Caco-2 (cell line): ENCODE measurements around the gene PXK. TPM values are rescaled to one million over a fixed set of nuclear protein-coding genes. Genes with fewer than 3 reads are reported as not detected.

Experiments
- BruUV-seq: library from RNA; stranded (reverse); fragments of 400-500 nt; replicated peaks from 2 replicates; lab custom pipeline; 2021; lab: Mats Ljungman, UMichigan
- CTCF ChIA-PET: fragments of 300-600 bp; sonication (Branson Sonifier 250); formaldehyde crosslinking; loops from one replicate; lab custom pipeline; 2022; ENCODE audit warnings: antibody characterized with exemption; lab: Charles Lee
- POLR2A ChIA-PET: fragments of 300-600 bp; sonication (Branson Sonifier 250); formaldehyde crosslinking; loops from one replicate; lab custom pipeline; 2022; ENCODE audit warnings: antibody characterized with exemption; lab: Charles Lee
- DNase-seq, 2 experiments: peaks; one replicate each; pipeline versions ENCODE4 v3.0.0 to v3.0.0-alpha.2; 2020 to 2022
- H3K27me3 ChIP-seq: replicated peaks from 2 replicates; pipeline ENCODE4 v1.6.0; 2011; ENCODE audit warnings: low read length; ENCODE audit not compliant: control insufficient read depth, insufficient read depth
- H3K36me3 ChIP-seq: 2 replicates; pipeline ENCODE4 v1.5.1; 2011; ENCODE audit warnings: low read length; ENCODE audit not compliant: control insufficient read depth, insufficient read depth
- H3K4me1 ChIP-seq: fragments of 250-450 bp; sonication (Bioruptor Pico); 2 replicates; pipeline ENCODE4 v1.5.1; 2020; ENCODE audit warnings: mild to moderate bottlenecking
- H3K4me3 ChIP-seq: 2 replicates; pipeline ENCODE4 v1.5.1; 2011; ENCODE audit warnings: low read depth, mild to moderate bottlenecking, control low read depth, low read length
- H3K9me3 ChIP-seq: fragments of 250-450 bp; sonication (Bioruptor Pico); 2 replicates; pipeline ENCODE4 v1.5.1; 2020; ENCODE audit warnings: mild to moderate bottlenecking, moderate library complexity
- H3K27ac Mint-ChIP-seq: one replicate; pipeline ENCODE4 v1.8.0; 2022; ENCODE audit warnings: mixed read lengths; ENCODE audit not compliant: unreplicated experiment
- H3K27me3 Mint-ChIP-seq: one replicate; pipeline ENCODE4 v1.8.0; 2022; ENCODE audit warnings: mixed read lengths; ENCODE audit not compliant: insufficient read depth, unreplicated experiment
- H3K36me3 Mint-ChIP-seq: one replicate; pipeline ENCODE4 v1.8.0; 2022; ENCODE audit warnings: mild to moderate bottlenecking, mixed read lengths; ENCODE audit not compliant: insufficient read depth, unreplicated experiment
- H3K4me1 Mint-ChIP-seq: one replicate; pipeline ENCODE4 v1.8.0; 2022; ENCODE audit warnings: low read depth, mixed read lengths; ENCODE audit not compliant: unreplicated experiment
- H3K4me3 Mint-ChIP-seq: one replicate; pipeline ENCODE4 v1.8.0; 2022; ENCODE audit warnings: mild to moderate bottlenecking, moderate library complexity, mixed read lengths; ENCODE audit not compliant: unreplicated experiment
- H3K9me3 Mint-ChIP-seq: one replicate; pipeline ENCODE4 v1.8.0; 2022; ENCODE audit warnings: mixed read lengths; ENCODE audit not compliant: unreplicated experiment
- CTCF ChIP-seq, 2 experiments: fragments of 200-600 bp in 1 of 2; IDR thresholded peaks; 1 replicate in 1 of 2; 2 replicates in 1 of 2; pipeline versions ENCODE4 v1.5.1 to v1.8.0; 2011 to 2022; ENCODE audit warnings: antibody characterized with exemption in 1 of 2, control low read depth in 1 of 2, inconsistent platforms in 1 of 2, low read depth in 1 of 2, low read length in 1 of 2, mild to moderate bottlenecking in 1 of 2, moderate library complexity in 1 of 2; ENCODE audit not compliant: insufficient read depth in 1 of 2, severe bottlenecking in 1 of 2, unreplicated experiment in 1 of 2
- intact Hi-C: fragments of 100-400 bp; cut with micrococcal nuclease; formaldehyde crosslinking; loops from one replicate; pipeline ENCODE4 v1.10.0; 2022; ENCODE audit not compliant: unreplicated experiment
- total RNA-seq: library from RNA; stranded (reverse); gene quantifications from 2 replicates; pipeline ENCODE4 v1.2.3, GENCODE V29; 2022

The PXK gene
- total RNA-seq, 1 experiment from 2014 or later: 9.1 TPM

GRCh38 chr3:58403513-58404109 is 70.9 kb downstream of the PXK start:
- Histone ChIP-seq H3K4me3 (no peak overlapping the region), H3K9me3 (no peaks in the 10 kb centered on the region), H3K27me3 (no peaks in the 10 kb centered on the region), H3K36me3 (no peaks in the 10 kb centered on the region), H3K4me1 (0 out of 2 replicates have a peak, but pooled peaks cover under 1% of the 10 kb centered on the region)
- ChIA-PET POLR2A (no interaction called here), CTCF (no interaction called here)
- intact Hi-C loops: no loop called here
- H3K27me3 Mint-ChIP-seq: no peaks in the 10 kb centered on the region
- no peak for DNase-seq
- H3K9me3 Mint-ChIP-seq: peaks cover 9% of the 10 kb centered on the region
- H3K4me3 Mint-ChIP-seq: no peak overlapping the region
- H3K27ac Mint-ChIP-seq: no peak overlapping the region
- peaks cover under 1% of the 10 kb centered on the region for H3K4me1 Mint-ChIP-seq
- BruUV-seq: no TSS peak
- H3K36me3 Mint-ChIP-seq: no peaks in the 10 kb centered on the region
- TF ChIP-seq CTCF (IDR thresholded peaks at IDR 0.05; ENCODE audit: insufficient read depth in 1 of 2, low read depth in 1 of 2, low read length in 1 of 2, severe bottlenecking in 1 of 2, unreplicated experiment in 1 of 2): no peak

- no peak for TF ChIP-seq CTCF (IDR thresholded peaks at IDR 0.05; ENCODE audit: insufficient read depth in 1 of 2, low read depth in 1 of 2, low read length in 1 of 2, severe bottlenecking in 1 of 2, unreplicated experiment in 1 of 2)
- BruUV-seq: no TSS peak
- DNase-seq: no peak
- H3K4me3 ChIP-seq: no peak overlapping the region
- no peaks in the 10 kb centered on the region for H3K36me3 ChIP-seq
- Mint-ChIP-seq H3K27ac (no peak overlapping the region), H3K27me3 (no peaks in the 10 kb centered on the region), H3K4me1 (peaks cover 9% of the 10 kb centered on the region), H3K4me3 (no peak overlapping the region), H3K9me3 (peaks cover 9% of the 10 kb centered on the region), H3K36me3 (no peaks in the 10 kb centered on the region)
- no peaks in the 10 kb centered on the region for H3K9me3 ChIP-seq
- H3K4me1 ChIP-seq: peaks cover 8% of the 10 kb centered on the region; the same call in 1 of the 2 replicates
- ChIA-PET CTCF (no interaction called here), POLR2A (no interaction called here)
- H3K27me3 ChIP-seq: no peaks in the 10 kb centered on the region
- intact Hi-C loops: no loop called here
Observed at GRCh38 chr3:58404396-58404795, 71.7 kb downstream of the PXK start.

GRCh38 chr3:58408906-58409305 is 76.2 kb downstream of the PXK start:
- peaks cover 9% of the 10 kb centered on the region for H3K9me3 Mint-ChIP-seq
- no peak for DNase-seq
- H3K27ac Mint-ChIP-seq: no peak overlapping the region
- ChIA-PET POLR2A (no interaction called here), CTCF (no interaction called here)
- H3K9me3 ChIP-seq: no peaks in the 10 kb centered on the region
- no peaks in the 10 kb centered on the region for H3K27me3 ChIP-seq
- TF ChIP-seq CTCF (IDR thresholded peaks at IDR 0.05; ENCODE audit: insufficient read depth in 1 of 2, low read depth in 1 of 2, low read length in 1 of 2, severe bottlenecking in 1 of 2, unreplicated experiment in 1 of 2): no peak
- H3K27me3 Mint-ChIP-seq: no peaks in the 10 kb centered on the region
- peaks cover 9% of the 10 kb centered on the region for H3K4me1 Mint-ChIP-seq
- peaks cover 5% of the 10 kb centered on the region for H3K36me3 Mint-ChIP-seq
- intact Hi-C loops: no loop called here
- H3K4me1 ChIP-seq: peaks cover 10% of the 10 kb centered on the region
- no TSS peak for BruUV-seq
- no peak overlapping the region for H3K4me3 ChIP-seq
- no peak overlapping the region for H3K4me3 Mint-ChIP-seq
- H3K36me3 ChIP-seq: no peaks in the 10 kb centered on the region
